ENCODE results near the gene G3BP2.
"Not testable (repeated sequence)": the region's sequence is repeated elsewhere in the genome, so short reads cannot be mapped to it uniquely, and the experiment has no call there.

DNA sequence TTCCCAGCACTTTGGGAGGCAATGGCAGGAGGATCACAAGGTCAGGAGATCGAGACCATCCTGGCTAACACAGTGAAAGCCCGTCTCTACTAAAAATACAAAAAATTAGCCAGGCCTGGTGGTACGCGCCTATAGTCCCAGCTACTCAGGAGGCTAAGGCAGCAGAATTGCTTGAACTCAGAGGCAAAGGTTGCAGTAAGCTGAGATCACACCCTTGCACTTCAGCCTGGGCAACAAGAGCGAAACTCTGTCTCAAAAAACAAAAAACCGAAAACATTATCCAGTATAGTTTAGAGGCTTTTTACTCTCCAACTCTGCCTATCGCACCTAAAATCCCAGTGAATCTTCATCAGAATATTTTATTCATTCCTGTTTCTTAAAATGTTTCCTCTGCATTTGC, 5.6 kb downstream of the G3BP2 start:
- TF ChIP-seq ZNF710 (CRISPR knock-in tag; IDR thresholded peaks at IDR 0.05; ENCODE audit: borderline replicate concordance); TAF1 (CRISPR knock-in tag; IDR thresholded peaks at IDR 0.05); ZNF407 (CRISPR knock-in tag; IDR thresholded peaks at IDR 0.05; ENCODE audit: not compliant biosample characterization); HNRNPLL (IDR thresholded peaks at IDR 0.05; ENCODE audit: low read depth, low read length, poor library complexity, severe bottlenecking); CTCF (CRISPR knock-in tag; IDR thresholded peaks at IDR 0.05); RBFOX2 (IDR thresholded peaks at IDR 0.05; ENCODE audit: low read depth, low read length); CREM (IDR thresholded peaks at IDR 0.05); CREM (CRISPR knock-in tag; IDR thresholded peaks at IDR 0.05); NR2F2 (IDR thresholded peaks at IDR 0.05; ENCODE audit: borderline replicate concordance, low read depth): not testable (repeated sequence)

All from HepG2 (cell line).